GM12892 (cell line): ENCODE data around the gene CGB8.
A peak's percentile ranks its signal among the peaks of the same experiment; 100 is the strongest.
"Not testable (repeated sequence)": the region's sequence is repeated elsewhere in the genome, so short reads cannot be mapped to it uniquely, and the experiment has no call there.

Source experiments
- DNase-seq: peaks from one replicate; pipeline ENCODE4 v3.0.0; 2011; ENCODE audit not compliant: insufficient read length
- FAIRE-seq: peaks from 2 replicates; lab custom pipeline; 2011; peaks lifted over from hg19 to GRCh38; lab: Jason Lieb, UNC
- POLR2A ChIP-seq: IDR thresholded peaks from 2 replicates; pipeline ENCODE4 v1.6.1; 2011; ENCODE audit warnings: low read depth, low read length, control low read depth
- POLR2AphosphoS5 ChIP-seq: IDR thresholded peaks from 2 replicates; pipeline ENCODE4 v1.6.1; 2011; ENCODE audit warnings: low read depth, low read length, control low read depth
- TAF1 ChIP-seq: IDR thresholded peaks from 2 replicates; pipeline ENCODE4 v1.6.1; 2011; ENCODE audit warnings: low read depth, mild to moderate bottlenecking, control low read depth, low read length, borderline replicate concordance

The CGB8 gene

DNA sequence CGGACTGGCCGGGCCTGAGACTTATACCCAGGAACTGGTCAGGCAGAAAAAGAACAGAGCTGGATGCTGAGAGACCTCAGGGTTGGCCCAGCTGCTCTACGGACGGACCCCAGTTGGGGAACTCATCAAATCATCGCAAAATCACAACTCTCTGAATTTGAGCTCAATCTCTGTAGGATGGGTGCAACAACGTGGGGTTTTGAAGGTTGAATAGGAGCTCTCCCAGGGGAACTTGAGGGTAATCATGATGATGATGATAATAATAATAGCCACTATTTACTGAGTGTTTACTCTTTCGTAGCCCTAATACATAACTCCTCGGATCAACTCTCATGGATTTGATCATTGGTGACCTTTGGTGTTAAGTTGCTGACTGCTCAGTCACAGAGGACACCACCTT lies 18.6 kb downstream of the CGB8 start:
- DNase-seq, FAIRE-seq: not testable (repeated sequence)

DNA sequence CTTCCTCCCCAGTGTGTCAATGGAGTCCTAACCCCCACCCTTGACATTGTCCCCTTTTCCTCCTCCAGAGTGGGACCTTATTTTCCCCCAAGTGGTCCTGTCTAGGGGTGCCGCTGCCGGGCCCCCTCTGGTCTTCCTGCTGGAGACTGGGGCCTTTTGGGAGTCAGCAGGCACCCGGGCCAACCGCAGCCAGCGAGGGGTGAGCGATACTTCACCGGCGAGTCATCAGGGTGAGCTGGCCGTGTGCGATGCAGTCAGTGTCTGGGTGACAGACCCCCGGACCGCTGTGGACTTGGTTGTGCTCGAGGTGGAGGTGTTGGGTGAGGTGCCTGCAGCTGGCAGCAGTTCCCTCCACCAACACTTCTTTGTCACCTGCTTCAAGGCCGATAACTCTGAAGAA lies 19.2 kb downstream of the CGB8 start:
- DNase-seq, FAIRE-seq: not testable (repeated sequence)

DNA sequence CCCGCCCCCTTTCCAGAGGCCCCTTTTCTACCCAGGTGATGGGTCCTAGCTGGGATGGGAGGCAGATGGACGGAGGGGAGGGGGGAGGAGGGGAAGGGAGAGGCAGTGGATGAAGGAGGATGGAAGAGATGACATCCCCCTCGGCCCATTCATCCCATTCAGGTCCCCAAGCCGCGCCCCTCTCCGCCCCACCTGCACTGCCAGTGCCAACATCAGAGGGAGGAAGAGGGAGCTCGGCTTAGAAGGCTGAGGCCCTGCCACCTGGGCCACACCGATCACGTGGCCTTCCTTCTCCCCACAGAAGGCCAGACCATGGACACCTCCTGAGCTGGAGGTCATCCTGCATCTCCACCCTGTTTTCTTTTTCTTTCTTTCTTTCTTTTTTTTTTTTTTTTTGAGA lies 20.2 kb downstream of the CGB8 start:
- DNase-seq, FAIRE-seq: not testable (repeated sequence)

DNA sequence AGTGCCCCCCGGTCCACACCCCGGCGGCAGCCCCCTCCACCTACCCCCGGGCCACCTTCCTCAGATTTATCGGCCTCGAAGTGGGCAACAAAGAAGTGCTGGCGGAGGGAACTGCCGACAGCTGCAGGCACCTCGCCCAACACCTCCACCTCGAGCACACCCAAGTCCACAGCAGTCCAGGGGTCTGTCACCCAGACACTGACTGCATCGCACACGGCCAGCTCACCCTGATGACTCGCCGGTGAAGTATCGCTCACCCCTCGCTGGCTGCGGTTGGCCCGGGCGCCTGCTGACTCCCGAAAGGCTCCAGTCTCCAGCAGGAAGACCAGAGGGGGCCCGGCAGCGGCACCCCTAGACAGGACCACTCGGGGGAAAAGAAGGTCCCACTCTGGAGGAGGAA lies 23.3 kb downstream of the CGB8 start:
- FAIRE-seq, DNase-seq: not testable (repeated sequence)

DNA sequence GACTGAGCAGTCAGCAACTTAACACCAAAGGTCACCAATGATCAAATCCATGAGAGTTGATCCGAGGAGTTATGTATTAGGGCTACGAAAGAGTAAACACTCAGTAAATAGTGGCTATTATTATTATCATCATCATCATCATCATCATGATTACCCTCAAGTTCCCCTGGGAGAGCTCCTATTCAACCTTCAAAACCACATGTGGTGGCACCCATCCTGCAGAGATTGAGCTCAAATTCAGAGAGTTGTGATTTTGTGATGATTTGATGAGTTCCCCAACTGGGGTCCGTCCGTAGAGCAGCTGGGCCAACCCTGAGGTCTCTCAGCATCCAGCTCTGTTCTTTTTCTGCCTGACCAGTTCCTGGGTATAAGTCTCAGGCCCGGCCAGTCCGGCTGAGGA lies 23.8 kb downstream of the CGB8 start:
- not testable (repeated sequence) for FAIRE-seq

DNA sequence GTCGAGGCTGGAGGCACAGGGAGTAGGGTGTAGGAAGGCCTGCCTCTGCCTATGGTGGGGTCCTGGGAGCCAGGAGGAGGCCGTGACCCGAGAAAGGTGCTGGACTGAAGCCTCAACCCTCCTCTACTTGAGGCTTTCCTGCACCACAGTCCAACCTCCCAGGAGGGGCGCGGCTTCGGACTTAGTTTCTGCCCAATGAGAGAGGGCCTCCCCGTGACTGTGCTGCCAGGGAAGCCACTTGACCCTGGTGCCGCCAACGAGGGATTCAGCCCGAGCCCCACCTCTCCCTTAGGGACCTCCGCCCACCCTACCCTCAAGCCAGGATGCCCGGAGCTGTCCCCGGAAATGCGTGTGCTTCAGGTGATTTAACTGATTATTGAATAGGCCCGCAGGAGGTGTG lies 24.7 kb downstream of the CGB8 start, which contains the start of gene CGB3:
TSS of gene CGB3 (minus strand) at position 101 of the 400 bp plus-strand sequence. CDS start 362 bp downstream, outside the sequence.
- FAIRE-seq, DNase-seq: not testable (repeated sequence)

More for the DNA sequence above, 23.8 kb downstream of the CGB8 start:
- DNase-seq: not testable (repeated sequence)

DNA sequence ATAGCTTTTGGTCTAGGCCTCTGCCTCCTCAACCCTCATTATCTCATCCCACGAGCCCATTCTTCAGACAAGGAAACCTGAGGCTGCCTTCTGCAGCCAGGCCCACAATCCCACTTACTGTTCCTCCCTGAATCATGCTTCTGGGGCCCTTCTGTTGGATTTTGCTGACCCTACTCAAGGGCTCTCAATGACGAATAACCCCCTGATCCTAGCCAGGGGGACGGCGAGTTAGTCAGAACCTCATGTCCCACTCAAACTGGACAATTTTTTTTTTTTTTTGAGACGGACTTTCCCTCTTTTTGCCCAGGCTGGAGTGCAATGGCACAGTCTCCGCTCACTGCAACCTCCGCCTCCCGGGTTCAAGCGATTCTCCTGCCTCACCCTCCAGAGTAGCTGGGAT lies 26.8 kb downstream of the CGB8 start:
- DNase-seq: no peak
- TF ChIP-seq POLR2A: no peak
- TF ChIP-seq POLR2AphosphoS5: no peak
- TF ChIP-seq TAF1: no peak
- FAIRE-seq: no peak

DNA sequence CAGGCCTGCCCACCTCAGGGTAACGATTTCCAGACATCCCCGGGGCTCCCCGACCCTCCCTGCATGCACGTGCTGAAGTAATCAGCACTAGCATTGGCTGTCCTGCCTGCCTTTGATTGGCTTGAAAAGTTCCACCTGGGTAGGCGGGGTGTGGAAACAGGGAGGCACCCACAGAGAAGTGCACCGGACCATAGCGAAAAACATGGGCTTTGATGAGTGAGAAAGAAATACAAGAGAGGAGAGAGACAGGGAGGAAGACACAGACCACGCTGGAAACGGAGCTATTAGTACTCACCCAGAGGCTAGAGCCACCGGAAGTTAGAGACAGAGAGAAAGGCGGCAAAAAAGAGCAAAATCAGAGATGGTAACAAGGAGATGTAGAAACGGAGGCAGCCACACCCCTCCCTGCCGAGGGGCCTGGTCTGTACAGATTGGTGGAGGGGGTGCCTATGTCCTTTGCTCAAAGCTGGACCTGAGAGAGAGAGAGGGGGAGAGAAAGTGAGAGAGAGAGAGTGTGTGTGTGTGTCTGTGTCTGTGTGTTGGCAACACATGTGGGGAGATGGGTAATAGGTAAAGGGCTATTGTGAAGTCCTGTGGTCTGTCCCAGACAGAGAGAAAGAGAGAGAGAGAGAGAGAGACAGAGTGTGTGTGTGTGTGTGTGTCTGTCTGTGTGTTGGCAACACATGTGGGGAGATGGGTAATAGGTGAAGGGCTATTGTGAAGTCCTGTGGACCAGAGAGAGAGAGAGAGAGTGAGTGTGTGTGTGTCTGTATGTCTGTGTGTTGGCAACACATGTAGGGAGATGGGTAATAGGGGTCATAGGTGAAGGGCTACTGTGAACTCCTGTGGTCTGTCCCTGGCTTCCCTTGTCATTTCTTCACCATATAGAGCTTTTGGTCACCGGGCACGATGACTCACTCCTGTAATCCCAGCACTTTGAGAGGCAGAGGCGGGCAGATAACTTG lies 27.7 kb downstream of the CGB8 start:
- FAIRE-seq: no peak
- DNase-seq: no peak
- TF ChIP-seq POLR2A: no peak
- no peak for TF ChIP-seq POLR2AphosphoS5
- no peak for TF ChIP-seq TAF1

DNA sequence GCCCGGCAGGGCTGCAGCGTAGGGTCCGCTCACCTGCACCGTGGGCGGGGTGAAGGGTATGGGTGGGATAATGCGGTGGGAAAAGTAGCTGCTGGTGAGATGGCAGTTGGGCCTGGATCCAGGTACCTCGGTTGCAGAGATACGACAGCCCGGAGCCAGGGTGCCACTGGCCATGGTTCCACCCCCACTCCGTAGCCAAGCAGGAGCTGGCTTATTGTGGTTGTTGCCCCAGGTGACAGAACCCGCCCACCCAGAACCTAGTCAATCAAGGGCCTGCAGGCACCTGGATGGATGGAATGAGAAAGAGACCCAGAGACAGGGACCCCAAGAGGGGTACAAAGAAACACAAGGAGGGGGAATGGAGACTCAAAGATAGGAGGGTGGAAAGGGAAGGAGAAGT lies 28.6 kb downstream of the CGB8 start:
- TF ChIP-seq POLR2A (no peak), TAF1 (no peak), POLR2AphosphoS5 (no peak)
- FAIRE-seq (no peak), DNase-seq (no peak)

DNA sequence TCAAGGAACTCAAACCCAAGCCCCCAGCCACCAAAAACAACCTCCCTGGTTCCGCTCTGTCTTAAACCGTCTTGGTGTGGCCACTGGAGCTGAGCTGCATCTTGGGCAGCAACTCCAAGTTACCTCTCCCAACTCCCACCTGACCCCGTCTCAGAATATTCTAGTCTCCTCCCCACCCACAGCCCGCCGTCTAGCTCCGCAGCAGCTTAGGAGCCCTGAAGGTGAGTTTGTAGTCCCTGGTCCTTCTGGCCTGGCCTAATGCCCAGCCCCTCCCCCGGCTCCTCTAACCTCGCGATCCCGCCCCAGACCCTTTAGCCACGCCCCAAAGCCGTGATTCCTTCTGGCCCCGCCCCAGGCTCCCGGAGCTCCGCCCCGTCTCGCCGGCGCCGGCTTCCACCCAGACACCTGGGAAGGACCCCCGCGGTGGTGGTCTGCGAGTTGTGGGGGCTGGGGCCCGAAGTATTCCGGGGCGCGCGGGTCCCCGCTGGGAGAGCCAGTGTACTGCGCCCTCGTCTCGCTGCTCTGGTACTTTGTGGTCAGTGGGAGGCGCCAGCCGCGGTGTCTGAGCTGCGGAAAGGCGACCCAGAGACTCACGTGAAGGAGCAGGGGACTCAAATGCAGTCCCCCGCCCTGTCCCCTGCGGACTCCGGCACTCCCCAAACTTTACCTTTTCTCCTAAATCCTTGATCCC lies 29.5 kb downstream of the CGB8 start:
- peak; percentile 70 for DNase-seq
- no peak for TF ChIP-seq POLR2AphosphoS5
- no peak for TF ChIP-seq POLR2A
- TF ChIP-seq TAF1: no peak

DNA sequence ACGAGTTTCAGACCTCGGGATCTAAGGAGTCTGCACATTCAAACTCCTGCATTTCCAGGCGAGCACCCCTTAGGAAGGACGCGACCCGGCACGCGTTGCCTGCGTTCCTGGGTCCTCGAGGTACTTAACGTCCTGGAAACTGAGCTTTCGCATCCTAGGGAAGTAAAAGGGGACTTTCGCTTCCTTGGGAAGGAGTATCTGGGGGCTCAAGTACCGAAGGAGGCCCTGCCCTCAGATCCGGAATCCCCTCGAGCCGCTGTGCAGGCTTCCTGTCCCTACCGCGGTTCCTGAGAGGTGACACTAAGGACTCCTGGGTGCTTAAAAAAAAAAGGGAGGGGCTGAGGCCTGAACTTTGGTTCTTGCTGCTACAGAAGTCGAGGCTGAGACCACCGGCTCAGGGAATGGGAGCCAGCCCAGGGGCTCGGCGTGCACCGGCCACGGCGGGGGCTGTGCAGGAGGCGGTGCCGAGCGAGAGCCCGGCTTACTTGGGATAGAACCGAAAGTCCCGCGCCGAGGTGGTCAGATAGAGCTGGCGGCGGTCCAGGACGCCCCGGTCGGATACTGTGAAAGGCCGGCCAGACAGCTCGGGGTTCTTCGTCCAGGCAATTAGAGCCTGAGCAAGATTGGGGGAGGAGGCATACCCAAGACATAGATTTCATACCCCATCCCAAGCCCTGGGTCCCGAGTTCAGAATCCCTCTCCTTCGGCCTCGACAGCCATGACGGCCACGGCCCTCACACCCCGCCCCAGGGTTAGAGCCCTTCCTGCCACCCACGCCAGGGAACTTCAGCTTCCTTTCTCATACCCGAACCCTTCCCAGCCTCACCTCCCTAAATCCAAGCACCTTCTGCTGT lies 30.3 kb downstream of the CGB8 start:
- peak; percentile 90 for FAIRE-seq
- DNase-seq: not testable (repeated sequence)

More for the DNA sequence above, 29.5 kb downstream of the CGB8 start:
- FAIRE-seq: no peak

DNA sequence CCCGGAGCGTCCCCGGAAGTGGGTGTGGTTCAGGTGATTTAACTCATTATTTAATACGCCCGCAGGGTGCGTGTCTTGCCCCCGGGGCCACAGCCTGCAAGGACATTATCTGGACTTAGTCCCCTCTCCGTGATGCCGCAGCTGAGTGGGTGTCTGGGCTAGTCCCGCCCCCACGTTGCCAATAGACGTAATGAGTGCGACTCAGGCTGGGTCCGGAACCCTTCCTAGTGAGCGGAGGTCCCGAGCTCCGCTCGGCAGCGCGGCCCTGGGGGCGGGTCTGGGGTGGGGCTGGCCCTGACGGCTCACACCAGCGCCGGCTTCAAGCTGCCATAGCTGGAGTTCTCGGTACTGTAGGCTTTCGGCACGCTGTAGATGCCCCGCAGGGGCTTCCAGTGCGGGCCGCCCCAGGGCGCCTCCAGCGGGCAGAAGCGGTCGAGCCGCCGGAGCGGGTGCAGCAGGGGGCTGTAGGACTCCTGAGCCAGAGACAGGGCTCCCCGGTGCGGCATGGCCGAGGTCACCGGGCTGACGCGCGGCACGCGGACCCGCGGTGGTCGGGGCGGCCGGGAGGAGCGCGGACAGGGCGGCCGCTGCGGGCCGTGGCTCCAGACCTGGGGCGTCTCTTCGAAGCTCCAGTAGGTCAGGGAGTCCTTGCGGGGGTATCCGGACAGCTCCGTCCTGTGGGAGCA lies 31.1 kb downstream of the CGB8 start:
- no peak for FAIRE-seq
- TF ChIP-seq POLR2AphosphoS5 (no peak), POLR2A (no peak), TAF1 (no peak)

More for the DNA sequence above, 31.1 kb downstream of the CGB8 start:
- peak; percentile 85 for DNase-seq
